ENCODE measurements around the gene MYCBP2. TPM values are rescaled to one million over a fixed set of nuclear protein-coding genes. Genes with fewer than 3 reads are reported as not detected.

Gene MYCBP2
- total and polyA plus RNA-seq, 2 experiments from 2014 or later: 23.3 to 63.3 TPM

GRCh38 chr13:77036279-77036678 lies 290.6 kb downstream of the MYCBP2 start:
- H3K79me2 ChIP-seq: no peaks in the 10 kb centered on the region
- no peak for DNase-seq (ENCODE audit: low spot score)
- H3K9me2 ChIP-seq (replicated peaks; ENCODE audit: insufficient read depth): no peaks in the 10 kb centered on the region
- no peak overlapping the region for H3K4me3 ChIP-seq
- no peaks in the 10 kb centered on the region for H3K4me1 ChIP-seq (ENCODE audit: insufficient read depth)
- no peak overlapping the region for H3K27ac ChIP-seq
- no peaks in the 10 kb centered on the region for H3K36me3 ChIP-seq (replicated peaks; ENCODE audit: insufficient read depth, low read depth)
- H3K27me3 ChIP-seq: no peaks in the 10 kb centered on the region
- H4K20me1 ChIP-seq (ENCODE audit: insufficient read depth, poor library complexity, severe bottlenecking): no peaks in the 10 kb centered on the region
- no peak overlapping the region for H2AFZ ChIP-seq
- no peaks in the 10 kb centered on the region for H3K9me3 ChIP-seq (ENCODE audit: low read depth)
- WGBS (ENCODE audit: low lambda C conversion rate, missing lambda C conversion rate): 92% methylated on average over 1 of the region's 1 CpG
- no peak overlapping the region for H3K4me2 ChIP-seq
- no peak for TF ChIP-seq CTCF (IDR thresholded peaks at IDR 0.05; ENCODE audit: poor library complexity)
- no peak for TF ChIP-seq EZH2phosphoT487 (IDR thresholded peaks at IDR 0.05; ENCODE audit: low read depth, severe bottlenecking, unreplicated experiment)

GRCh38 chr13:77034881-77035280 lies 292.0 kb downstream of the MYCBP2 start:
- TF ChIP-seq EZH2 (IDR thresholded peaks at IDR 0.05; ENCODE audit: borderline replicate concordance) (no peak), EZH2phosphoT487 (IDR thresholded peaks at IDR 0.05; ENCODE audit: low read depth, severe bottlenecking, unreplicated experiment) (no peak), CTCF (IDR thresholded peaks at IDR 0.05; ENCODE audit: poor library complexity) (no peak)
- Histone ChIP-seq H2AFZ (no peak overlapping the region), H3K36me3 (replicated peaks; ENCODE audit: insufficient read depth, low read depth) (no peaks in the 10 kb centered on the region), H3K27ac (no peak overlapping the region), H3K27me3 (no peaks in the 10 kb centered on the region), H3K9me2 (replicated peaks; ENCODE audit: insufficient read depth) (no peaks in the 10 kb centered on the region), H3K4me3 (no peak overlapping the region), H3K79me2 (no peaks in the 10 kb centered on the region), H4K20me1 (ENCODE audit: insufficient read depth, poor library complexity, severe bottlenecking) (no peaks in the 10 kb centered on the region), H3K4me2 (no peak overlapping the region), H3K4me1 (ENCODE audit: insufficient read depth) (no peaks in the 10 kb centered on the region), H3K9me3 (ENCODE audit: low read depth) (no peaks in the 10 kb centered on the region)
- no peak for DNase-seq (ENCODE audit: low spot score)
- WGBS (ENCODE audit: low lambda C conversion rate, missing lambda C conversion rate): 90% methylated on average over 5 of the region's 5 CpGs

- Histone ChIP-seq H3K4me3 (no peak overlapping the region), H4K20me1 (ENCODE audit: insufficient read depth, poor library complexity, severe bottlenecking) (no peaks in the 10 kb centered on the region), H3K4me2 (no peak overlapping the region), H3K27me3 (no peaks in the 10 kb centered on the region), H2AFZ (no peak overlapping the region), H3K79me2 (no peaks in the 10 kb centered on the region), H3K36me3 (replicated peaks; ENCODE audit: insufficient read depth, low read depth) (no peaks in the 10 kb centered on the region), H3K27ac (no peak overlapping the region), H3K9me3 (ENCODE audit: low read depth) (no peaks in the 10 kb centered on the region), H3K4me1 (ENCODE audit: insufficient read depth) (no peaks in the 10 kb centered on the region), H3K9me2 (replicated peaks; ENCODE audit: insufficient read depth) (no peaks in the 10 kb centered on the region)
- DNase-seq (ENCODE audit: low spot score): no peak
- no peak for TF ChIP-seq EZH2 (IDR thresholded peaks at IDR 0.05; ENCODE audit: borderline replicate concordance)
- TF ChIP-seq EZH2phosphoT487 (IDR thresholded peaks at IDR 0.05; ENCODE audit: low read depth, severe bottlenecking, unreplicated experiment): no peak
- no peak for TF ChIP-seq CTCF (IDR thresholded peaks at IDR 0.05; ENCODE audit: poor library complexity)
- WGBS (ENCODE audit: low lambda C conversion rate, missing lambda C conversion rate): 97% methylated on average over 4 of the region's 4 CpGs
These were observed 293.1 kb downstream of the MYCBP2 start for GRCh38 chr13:77033717-77034302.

Measured in hepatocyte (in vitro differentiated cells).